Nephron progenitor cell (in vitro differentiated cells): ENCODE data around the gene CBLC.

Experiments
- DNase-seq: peaks from one replicate; pipeline ENCODE4 v3.0.0; 2021
- H3K27ac Mint-ChIP-seq: 2 replicates; pipeline ENCODE4 v1.8.0; 2021; ENCODE audit warnings: mild to moderate bottlenecking, moderate library complexity, mixed read lengths
- H3K27me3 Mint-ChIP-seq: 2 replicates; pipeline ENCODE4 v1.8.0; 2021; ENCODE audit warnings: mild to moderate bottlenecking, low read depth, mixed read lengths; ENCODE audit not compliant: poor library complexity
- H3K36me3 Mint-ChIP-seq: 2 replicates; pipeline ENCODE4 v1.8.0; 2021; ENCODE audit warnings: low read depth, mixed read lengths
- H3K4me1 Mint-ChIP-seq: 2 replicates; pipeline ENCODE4 v1.8.0; 2021; ENCODE audit warnings: mixed read lengths
- H3K4me3 Mint-ChIP-seq: 2 replicates; pipeline ENCODE4 v1.8.0; 2021; ENCODE audit warnings: mild to moderate bottlenecking, moderate library complexity, mixed read lengths
- H3K9me3 Mint-ChIP-seq: 2 replicates; pipeline ENCODE4 v1.8.0; 2021; ENCODE audit warnings: mild to moderate bottlenecking, moderate library complexity, mixed read lengths
- CTCF ChIP-seq: fragments of 200-600 bp; sonication (generic); IDR thresholded peaks from 2 replicates; pipeline ENCODE4 v1.5.0; 2021; ENCODE audit warnings: antibody characterized with exemption

The CBLC gene

GRCh38 chr19:44803442-44804428 lies 26.0 kb downstream of the CBLC start:
- DNase-seq = no peak
- Mint-ChIP-seq H3K27me3 (peaks cover 31% of the 10 kb centered on the region), H3K4me3 (no peak overlapping the region), H3K9me3 (no peaks in the 10 kb centered on the region), H3K27ac (no peak overlapping the region), H3K4me1 (peaks cover 40% of the 10 kb centered on the region), H3K36me3 (no peaks in the 10 kb centered on the region)
- TF ChIP-seq CTCF = no peak

- no peak for TF ChIP-seq CTCF
- Mint-ChIP-seq H3K27ac (no peak overlapping the region), H3K4me3 (no peak overlapping the region), H3K9me3 (no peaks in the 10 kb centered on the region), H3K36me3 (no peaks in the 10 kb centered on the region), H3K27me3 (peaks cover 35% of the 10 kb centered on the region), H3K4me1 (peaks cover 53% of the 10 kb centered on the region)
- no peak for DNase-seq
Measured at GRCh38 chr19:44806291-44806690, 28.6 kb downstream of the CBLC start.

GRCh38 chr19:44807162-44807561 lies 29.5 kb downstream of the CBLC start:
- Mint-ChIP-seq H3K27ac (no peak overlapping the region), H3K9me3 (no peaks in the 10 kb centered on the region), H3K4me1 (peaks cover 61% of the 10 kb centered on the region), H3K36me3 (no peaks in the 10 kb centered on the region), H3K27me3 (peaks cover 35% of the 10 kb centered on the region), H3K4me3 (no peak overlapping the region)
- no peak for TF ChIP-seq CTCF
- DNase-seq = no peak

- H3K4me1 Mint-ChIP-seq = peaks cover 65% of the 10 kb centered on the region
- no peaks in the 10 kb centered on the region for H3K36me3 Mint-ChIP-seq
- peak; percentile 74 for DNase-seq
- H3K4me3 Mint-ChIP-seq = peak overlapping the region; percentile 78
- no peaks in the 10 kb centered on the region for H3K9me3 Mint-ChIP-seq
- H3K27me3 Mint-ChIP-seq = peaks cover 30% of the 10 kb centered on the region
- peak overlapping the region; percentile 66 for H3K27ac Mint-ChIP-seq
- TF ChIP-seq CTCF = peak; percentile 54
Measured at GRCh38 chr19:44807652-44808462, 30.2 kb downstream of the CBLC start.

GRCh38 chr19:44808463-44809371 lies 31.0 kb downstream of the CBLC start, which contains the start of gene BCAM:
TSS of gene BCAM (plus strand) at chr19:44809103. CDS start at chr19:44809125, 22 bp downstream.
- peaks cover 68% of the 10 kb centered on the region for H3K4me1 Mint-ChIP-seq
- H3K4me3 Mint-ChIP-seq = peak within 1 kb of the TSS; percentile 80
- H3K36me3 Mint-ChIP-seq = peaks cover 3% of the 10 kb centered on the region
- peak within 1 kb of the TSS; percentile 66 for H3K27ac Mint-ChIP-seq
- no peaks in the 10 kb centered on the region for H3K9me3 Mint-ChIP-seq
- H3K27me3 Mint-ChIP-seq = peaks cover 25% of the 10 kb centered on the region
- no peak for TF ChIP-seq CTCF
- DNase-seq = peak; percentile 81
